Germinal center (tissue), 1 donor: ENCODE data around the gene SLC13A2.

Experiments used
- DNase-seq: peaks from one replicate; pipeline ENCODE4 v3.0.0; 2012; ENCODE audit warnings: mixed read lengths, low spot score

The SLC13A2 gene

GRCh38 chr17:28534740-28535375, 61.4 kb downstream of the SLC13A2 start:
- DNase-seq, result no peak

DNA sequence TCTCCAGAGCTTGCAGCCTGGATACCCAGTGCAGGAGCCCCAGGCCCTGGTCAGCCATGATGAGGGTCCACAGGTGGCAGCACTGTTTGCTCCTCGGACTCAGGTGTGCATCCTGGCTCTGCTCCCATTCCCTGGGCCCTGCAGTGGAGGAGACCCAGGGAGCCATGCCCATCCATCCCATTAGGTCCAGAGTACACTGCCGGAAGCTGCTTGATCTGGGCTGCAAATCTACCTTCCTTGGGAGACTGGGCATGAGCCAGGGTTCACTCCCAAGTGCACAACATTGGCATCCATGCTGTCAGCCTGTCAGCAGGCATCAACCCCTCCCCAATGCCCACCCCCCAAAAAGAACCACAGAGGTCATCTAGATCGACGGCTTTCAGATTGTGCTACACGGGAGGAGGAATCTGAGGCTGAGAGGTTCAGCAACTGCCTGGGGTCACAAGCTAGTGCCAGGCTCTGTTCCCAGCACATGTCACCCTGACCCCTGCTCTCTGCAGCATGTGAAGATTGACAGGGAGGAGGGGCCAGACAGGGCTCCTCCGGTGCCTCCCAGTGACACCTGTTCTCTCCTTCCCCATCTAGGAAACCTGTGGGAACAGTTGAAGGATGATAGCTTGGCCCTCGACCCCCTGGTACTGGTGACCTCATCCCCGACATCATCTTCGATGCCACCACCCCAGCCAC, 63.2 kb downstream of the SLC13A2 start:
- no peak for DNase-seq

DNA sequence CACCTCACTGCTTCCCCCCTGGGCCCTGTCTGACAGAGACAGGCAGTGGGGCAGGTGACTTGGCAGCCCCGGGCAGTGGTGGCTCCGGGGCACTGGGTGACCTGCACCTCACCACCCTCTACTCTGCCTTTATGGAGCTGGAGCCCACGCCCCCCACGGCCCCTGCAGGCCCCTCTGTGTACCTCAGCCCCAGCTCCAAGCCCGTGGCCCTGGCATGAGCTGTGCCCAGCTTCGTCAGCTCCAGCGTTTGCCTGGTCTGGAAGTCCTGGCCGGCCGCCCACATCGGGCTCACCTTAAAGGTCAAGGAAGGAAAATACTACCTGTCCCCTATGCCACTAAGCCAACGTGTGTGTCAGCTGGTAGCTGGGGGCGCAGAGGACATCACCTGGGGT, 63.8 kb downstream of the SLC13A2 start:
- DNase-seq, result no peak

GRCh38 chr17:28538296-28538895, 65.0 kb downstream of the SLC13A2 start:
- no peak for DNase-seq

DNA sequence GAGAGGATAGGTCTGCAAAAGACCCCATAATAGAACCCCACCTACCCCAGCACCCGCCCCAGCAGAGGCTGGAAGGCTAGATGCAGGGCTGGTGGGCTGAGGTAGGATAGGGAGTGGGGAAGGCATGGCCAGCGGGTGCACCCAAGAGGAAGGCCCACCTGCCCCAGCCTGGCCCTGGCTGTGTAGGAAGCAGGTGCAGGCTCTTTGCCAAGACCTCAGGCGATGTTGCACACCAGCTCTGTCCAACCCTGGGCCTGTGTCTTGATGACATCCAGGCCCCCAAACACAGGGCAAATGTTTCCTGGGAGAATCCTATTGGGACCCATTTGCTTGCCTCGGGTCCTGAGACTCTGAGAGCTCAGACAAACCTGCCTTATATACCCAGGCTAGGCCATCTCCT, 66.8 kb downstream of the SLC13A2 start:
- DNase-seq, result no peak

GRCh38 chr17:28541439-28541838, 68.0 kb downstream of the SLC13A2 start:
- no peak for DNase-seq

GRCh38 chr17:28544402-28545140, 71.1 kb downstream of the SLC13A2 start:
- no peak for DNase-seq

DNA sequence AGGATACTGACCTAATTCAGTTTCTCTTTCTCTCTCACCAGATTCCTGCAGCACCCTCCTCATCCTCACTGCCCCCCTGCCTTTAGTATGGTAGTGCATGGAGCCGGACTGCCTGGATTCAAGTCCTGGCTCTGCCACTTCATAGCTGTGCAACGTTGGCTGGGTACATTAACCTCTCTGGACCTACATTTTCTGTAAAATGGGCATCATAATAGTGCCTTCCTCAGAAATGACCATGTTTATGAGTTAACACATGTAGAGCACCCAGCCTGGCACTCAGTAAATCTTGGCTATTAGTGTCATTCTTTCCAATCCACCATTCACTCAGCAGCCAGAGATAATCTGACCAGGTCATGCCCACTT, 71.7 kb downstream of the SLC13A2 start:
- no peak for DNase-seq

GRCh38 chr17:28545787-28546415, 72.5 kb downstream of the SLC13A2 start:
- no peak for DNase-seq

GRCh38 chr17:28547096-28547622, 73.7 kb downstream of the SLC13A2 start:
- no peak for DNase-seq
